GM12874 (cell line): ENCODE measurements around the gene SLC17A9.

Experiments used
- TF ChIP-seq, protein P1 (sequence below): IDR thresholded peaks from 2 replicates; pipeline ENCODE4 v1.5.1; 2011; ENCODE audit warnings: low read depth, mild to moderate bottlenecking, control low read depth, low read length, moderate library complexity; ENCODE audit not compliant: insufficient read depth

SLC17A9 gene

GRCh38 chr20:62927128-62927705 is 25.3 kb upstream of the SLC17A9 start:
- TF ChIP-seq, protein P1, sequence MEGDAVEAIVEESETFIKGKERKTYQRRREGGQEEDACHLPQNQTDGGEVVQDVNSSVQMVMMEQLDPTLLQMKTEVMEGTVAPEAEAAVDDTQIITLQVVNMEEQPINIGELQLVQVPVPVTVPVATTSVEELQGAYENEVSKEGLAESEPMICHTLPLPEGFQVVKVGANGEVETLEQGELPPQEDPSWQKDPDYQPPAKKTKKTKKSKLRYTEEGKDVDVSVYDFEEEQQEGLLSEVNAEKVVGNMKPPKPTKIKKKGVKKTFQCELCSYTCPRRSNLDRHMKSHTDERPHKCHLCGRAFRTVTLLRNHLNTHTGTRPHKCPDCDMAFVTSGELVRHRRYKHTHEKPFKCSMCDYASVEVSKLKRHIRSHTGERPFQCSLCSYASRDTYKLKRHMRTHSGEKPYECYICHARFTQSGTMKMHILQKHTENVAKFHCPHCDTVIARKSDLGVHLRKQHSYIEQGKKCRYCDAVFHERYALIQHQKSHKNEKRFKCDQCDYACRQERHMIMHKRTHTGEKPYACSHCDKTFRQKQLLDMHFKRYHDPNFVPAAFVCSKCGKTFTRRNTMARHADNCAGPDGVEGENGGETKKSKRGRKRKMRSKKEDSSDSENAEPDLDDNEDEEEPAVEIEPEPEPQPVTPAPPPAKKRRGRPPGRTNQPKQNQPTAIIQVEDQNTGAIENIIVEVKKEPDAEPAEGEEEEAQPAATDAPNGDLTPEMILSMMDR = no peak

- TF ChIP-seq, protein P1 = no peak
These were observed 24.1 kb upstream of the SLC17A9 start for GRCh38 chr20:62928246-62928939.

- TF ChIP-seq, protein P1 = no peak
These were observed 23.4 kb upstream of the SLC17A9 start for GRCh38 chr20:62929051-62929538.

- TF ChIP-seq, protein P1 = no peak
These were observed 21.0 kb upstream of the SLC17A9 start for GRCh38 chr20:62931464-62931863.

DNA sequence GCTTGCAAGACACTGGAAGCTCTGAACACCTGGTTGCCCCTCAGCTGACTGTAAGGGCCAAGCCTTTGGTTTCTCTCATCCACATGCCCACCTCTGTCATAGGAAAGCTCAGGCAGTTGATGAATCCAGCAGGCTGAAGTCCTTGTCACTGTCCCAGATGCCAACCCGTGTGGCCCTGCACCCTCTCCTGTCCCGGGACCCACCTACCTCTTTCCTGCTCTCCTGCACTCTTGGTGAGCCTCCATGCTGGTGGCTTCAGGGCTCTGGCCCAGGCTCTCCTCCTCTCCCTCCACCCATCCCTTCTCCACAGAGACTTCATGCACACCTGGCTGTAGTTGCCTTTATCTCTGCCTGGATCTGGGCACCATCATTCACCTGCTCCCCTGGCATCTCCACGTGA is 18.5 kb upstream of the SLC17A9 start:
- TF ChIP-seq, protein P1 = no peak

DNA sequence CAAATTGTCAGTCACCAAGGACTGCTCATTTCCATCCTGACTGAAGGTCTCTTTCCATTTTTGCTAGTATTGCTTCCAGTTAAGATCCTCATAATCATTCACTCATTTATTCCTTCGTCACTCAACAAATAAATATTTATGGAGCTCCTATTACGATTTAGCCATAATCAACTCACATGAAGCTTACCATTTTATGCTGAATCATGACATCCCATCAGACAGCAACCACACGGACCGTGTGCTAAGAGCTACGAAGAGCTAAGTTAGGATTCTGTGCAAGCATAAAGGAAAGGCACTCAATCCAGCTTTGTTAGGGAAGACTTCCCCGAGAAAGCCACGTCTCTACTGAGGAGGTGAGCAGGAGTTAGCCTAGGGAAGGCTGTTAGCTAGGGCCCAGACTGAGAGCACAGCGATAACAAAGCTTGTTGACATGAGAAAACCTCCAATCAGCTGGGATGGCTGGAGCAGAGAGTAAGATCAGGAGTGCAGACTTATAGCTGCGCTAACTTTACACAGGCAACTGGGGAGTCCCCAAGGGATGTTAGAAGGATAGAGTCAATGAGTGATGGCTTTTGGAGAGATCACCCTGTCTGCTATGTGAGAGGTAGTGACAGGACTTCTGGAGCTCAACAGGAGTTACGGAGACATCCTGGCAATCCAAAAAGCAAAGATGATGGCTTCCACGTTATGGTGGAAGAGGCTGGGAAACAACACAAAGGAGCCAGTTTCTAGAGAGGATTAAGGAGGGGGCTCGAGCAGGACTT is 17.1 kb upstream of the SLC17A9 start:
- TF ChIP-seq, protein P1 = no peak

DNA sequence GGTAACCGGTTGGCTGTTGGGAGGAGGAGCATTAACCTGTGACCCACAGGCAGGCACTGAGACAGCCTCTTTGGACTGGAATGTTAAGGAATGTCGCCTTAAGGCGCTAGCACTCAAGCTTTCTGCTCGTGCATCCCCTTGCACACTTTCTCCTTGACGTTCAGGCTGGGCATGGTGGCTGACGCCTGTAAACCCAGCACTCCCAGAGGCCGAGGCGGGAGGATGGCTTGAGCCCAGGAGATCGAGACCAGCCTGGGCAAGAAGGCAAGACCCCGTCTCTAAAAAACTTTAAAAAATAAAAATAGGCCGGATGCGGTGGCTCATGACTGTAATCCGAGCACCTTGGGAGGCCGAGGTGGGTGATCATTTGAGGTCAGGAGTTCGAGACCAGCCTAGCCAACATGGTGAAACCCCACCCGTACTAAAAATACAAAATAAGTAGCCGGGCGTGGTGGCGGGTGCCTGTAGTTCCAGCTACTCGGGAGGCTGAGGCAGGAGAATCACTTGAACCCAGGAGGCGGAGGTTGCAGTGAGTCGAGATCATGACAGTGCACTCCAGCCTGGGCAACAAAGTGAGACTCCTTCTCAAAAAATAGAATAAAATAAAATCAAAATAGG is 16.4 kb upstream of the SLC17A9 start:
- TF ChIP-seq, protein P1 = no peak
